ENCODE data around the gene EXTL1.

EXTL1 gene

DNA sequence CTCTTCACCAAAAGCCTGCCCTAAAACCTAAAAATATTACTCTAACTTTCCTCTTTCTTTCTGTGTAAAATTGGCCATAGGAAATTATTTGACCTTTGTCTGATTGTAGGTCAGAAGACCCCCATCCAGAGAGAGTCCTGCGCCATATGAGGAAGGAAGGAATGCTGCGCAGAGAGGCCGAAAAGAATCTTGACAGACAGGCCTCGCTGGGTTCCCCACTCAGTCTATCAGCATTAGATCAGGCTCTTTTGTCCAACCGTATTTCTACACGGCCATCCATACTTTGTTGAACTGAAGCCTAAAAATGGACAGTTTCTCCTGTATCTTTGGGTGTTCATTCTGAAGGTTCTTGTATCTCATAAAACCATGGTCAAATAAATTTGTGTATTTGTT, 28.7 kb downstream of the EXTL1 start:
- Mint-ChIP-seq H3K36me3 (ENCODE audit: low read depth) (no peaks in the 10 kb centered on the region), H3K9me3 (no peaks in the 10 kb centered on the region), H3K4me1 (no peaks in the 10 kb centered on the region), H3K27ac (no peak overlapping the region), H3K27me3 (ENCODE audit: low read depth) (peaks cover 67% of the 10 kb centered on the region), H3K4me3 (no peak overlapping the region)
- TF ChIP-seq, protein P1, sequence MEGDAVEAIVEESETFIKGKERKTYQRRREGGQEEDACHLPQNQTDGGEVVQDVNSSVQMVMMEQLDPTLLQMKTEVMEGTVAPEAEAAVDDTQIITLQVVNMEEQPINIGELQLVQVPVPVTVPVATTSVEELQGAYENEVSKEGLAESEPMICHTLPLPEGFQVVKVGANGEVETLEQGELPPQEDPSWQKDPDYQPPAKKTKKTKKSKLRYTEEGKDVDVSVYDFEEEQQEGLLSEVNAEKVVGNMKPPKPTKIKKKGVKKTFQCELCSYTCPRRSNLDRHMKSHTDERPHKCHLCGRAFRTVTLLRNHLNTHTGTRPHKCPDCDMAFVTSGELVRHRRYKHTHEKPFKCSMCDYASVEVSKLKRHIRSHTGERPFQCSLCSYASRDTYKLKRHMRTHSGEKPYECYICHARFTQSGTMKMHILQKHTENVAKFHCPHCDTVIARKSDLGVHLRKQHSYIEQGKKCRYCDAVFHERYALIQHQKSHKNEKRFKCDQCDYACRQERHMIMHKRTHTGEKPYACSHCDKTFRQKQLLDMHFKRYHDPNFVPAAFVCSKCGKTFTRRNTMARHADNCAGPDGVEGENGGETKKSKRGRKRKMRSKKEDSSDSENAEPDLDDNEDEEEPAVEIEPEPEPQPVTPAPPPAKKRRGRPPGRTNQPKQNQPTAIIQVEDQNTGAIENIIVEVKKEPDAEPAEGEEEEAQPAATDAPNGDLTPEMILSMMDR (IDR thresholded peaks at IDR 0.05; ENCODE audit: unreplicated experiment in 3 of 3) = no peak

DNA sequence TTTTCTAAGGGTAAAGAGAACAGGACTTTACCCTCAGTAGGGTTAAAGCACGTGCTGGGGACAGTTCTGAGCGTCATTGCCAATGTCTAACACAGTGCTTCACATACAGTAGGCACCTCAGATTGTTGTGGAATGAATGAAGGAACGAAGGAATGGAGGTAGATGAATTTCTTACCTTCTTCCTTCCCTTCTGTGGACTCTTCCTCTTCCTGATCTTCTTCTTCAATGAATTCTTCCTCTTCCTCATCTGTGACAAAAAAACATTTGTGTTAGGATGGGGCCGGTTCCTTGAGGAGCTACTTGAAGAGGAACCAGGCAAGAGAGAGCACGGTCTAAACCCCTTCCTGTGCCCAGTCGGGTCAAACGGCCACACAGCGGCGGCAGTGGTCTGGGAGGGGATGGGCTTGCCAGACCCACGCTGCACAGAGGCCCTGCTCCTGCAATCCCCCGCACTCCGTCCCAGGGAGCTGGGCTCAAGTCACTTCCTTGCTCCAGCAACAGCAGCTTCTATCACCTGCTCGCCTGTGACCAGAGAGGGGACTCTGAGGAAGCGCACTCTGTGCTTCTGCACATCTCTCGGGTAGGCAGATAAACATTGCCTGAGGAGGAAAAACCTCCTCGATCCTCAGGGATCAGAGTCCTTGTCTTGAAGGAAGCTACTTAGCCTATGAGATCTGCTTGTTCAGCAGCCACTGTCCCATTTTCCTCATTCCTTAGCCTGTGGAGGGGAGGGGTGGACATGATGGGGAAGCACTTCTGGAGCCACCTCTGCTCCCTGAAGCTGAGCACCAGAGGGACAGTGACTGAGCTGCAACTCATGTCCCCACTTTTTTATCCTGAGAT, 32.4 kb downstream of the EXTL1 start:
- Mint-ChIP-seq H3K9me3 (no peaks in the 10 kb centered on the region), H3K4me1 (no peaks in the 10 kb centered on the region), H3K4me3 (no peak overlapping the region), H3K36me3 (ENCODE audit: low read depth) (no peaks in the 10 kb centered on the region), H3K27ac (no peak overlapping the region), H3K27me3 (ENCODE audit: low read depth) (peaks cover 35% of the 10 kb centered on the region)
- TF ChIP-seq, protein P1 (IDR thresholded peaks at IDR 0.05; ENCODE audit: unreplicated experiment in 3 of 3) = no peak

DNA sequence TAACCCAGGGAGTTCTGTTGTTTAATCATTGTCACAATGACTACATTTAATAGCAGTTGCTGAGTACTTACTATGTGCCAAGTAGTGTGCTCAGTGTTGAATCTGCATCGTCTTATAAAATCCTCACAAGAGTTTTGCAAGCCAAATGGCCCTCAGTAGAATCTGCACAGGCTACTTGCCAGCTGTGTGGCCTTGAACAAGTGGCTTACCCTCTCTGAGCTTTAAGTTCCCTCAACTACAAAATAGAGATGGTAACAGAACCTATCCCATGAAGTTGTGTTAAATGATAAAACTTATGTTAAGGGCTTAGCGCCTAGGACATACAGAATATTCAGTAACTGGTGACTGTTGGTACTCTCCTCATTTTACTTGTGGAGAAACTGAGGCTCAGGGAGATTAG, 33.5 kb downstream of the EXTL1 start:
- peaks cover 30% of the 10 kb centered on the region for H3K27me3 Mint-ChIP-seq (ENCODE audit: low read depth)
- H3K27ac Mint-ChIP-seq = no peak overlapping the region
- H3K9me3 Mint-ChIP-seq = no peaks in the 10 kb centered on the region

DNA sequence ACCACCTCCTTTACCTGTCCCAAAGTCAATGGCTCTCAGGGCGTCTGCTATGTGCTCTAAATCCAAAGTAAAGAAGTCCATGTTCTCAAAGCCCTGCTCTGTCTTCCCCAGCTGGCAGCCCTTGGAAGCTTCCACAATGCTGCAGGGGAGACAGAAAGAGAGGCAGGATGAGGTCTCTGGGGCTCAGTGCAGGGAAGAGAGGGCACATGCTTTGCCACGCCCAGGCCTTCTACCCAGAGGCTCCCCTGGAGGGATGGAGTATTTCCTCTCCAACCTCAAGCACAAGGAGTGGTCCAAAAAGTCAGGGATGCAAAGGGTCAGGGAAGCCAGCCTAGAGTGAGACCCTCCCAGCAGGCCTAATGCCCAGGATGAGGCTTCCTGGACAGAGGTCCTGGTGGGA, 35.6 kb downstream of the EXTL1 start:
- H3K27me3 Mint-ChIP-seq (ENCODE audit: low read depth) = peaks cover 19% of the 10 kb centered on the region
- H3K4me1 Mint-ChIP-seq = peaks cover 9% of the 10 kb centered on the region
- TF ChIP-seq, protein P1 (IDR thresholded peaks at IDR 0.05; ENCODE audit: unreplicated experiment in 3 of 3) = no peak
- H3K9me3 Mint-ChIP-seq = no peaks in the 10 kb centered on the region
- no peak overlapping the region for H3K4me3 Mint-ChIP-seq
- no peak overlapping the region for H3K27ac Mint-ChIP-seq
- no peaks in the 10 kb centered on the region for H3K36me3 Mint-ChIP-seq (ENCODE audit: low read depth)

More for the DNA sequence above, 33.5 kb downstream of the EXTL1 start:
- TF ChIP-seq, protein P1 (IDR thresholded peaks at IDR 0.05; ENCODE audit: unreplicated experiment in 3 of 3) = no peak
- Mint-ChIP-seq H3K36me3 (ENCODE audit: low read depth) (no peaks in the 10 kb centered on the region), H3K4me1 (peaks cover 2% of the 10 kb centered on the region), H3K4me3 (no peak overlapping the region)

DNA sequence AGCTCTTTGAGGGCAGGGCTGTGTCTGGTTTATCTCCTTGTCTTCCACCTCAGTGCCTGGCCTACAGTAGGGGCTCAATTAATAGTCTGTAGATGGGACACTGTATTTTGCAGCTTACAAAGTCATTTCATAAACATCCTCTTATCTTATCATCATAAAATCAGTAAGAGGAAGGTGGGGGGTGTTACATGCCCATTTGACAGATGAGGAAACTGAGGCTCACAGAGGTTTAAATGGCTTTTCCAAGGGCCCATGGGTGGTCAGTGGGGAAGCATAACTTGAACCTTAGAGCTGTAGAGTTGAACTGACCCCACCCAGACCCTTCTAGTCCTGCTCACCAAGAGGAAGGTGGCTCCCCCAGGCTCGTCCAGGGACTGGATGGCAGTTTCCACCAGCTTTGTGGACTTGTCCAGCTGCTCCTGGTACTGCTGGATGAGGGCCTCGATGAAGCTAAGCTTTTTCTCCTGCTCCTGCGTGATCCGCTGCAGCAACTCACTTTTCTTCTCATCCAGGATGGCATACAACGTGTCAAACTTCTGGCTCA, 36.5 kb downstream of the EXTL1 start:
- Mint-ChIP-seq H3K4me3 (no peak overlapping the region), H3K27me3 (ENCODE audit: low read depth) (peaks cover 18% of the 10 kb centered on the region), H3K9me3 (no peaks in the 10 kb centered on the region), H3K27ac (no peak overlapping the region), H3K36me3 (ENCODE audit: low read depth) (no peaks in the 10 kb centered on the region), H3K4me1 (peaks cover 11% of the 10 kb centered on the region)
- TF ChIP-seq, protein P1 (IDR thresholded peaks at IDR 0.05; ENCODE audit: unreplicated experiment in 3 of 3) = no peak

DNA sequence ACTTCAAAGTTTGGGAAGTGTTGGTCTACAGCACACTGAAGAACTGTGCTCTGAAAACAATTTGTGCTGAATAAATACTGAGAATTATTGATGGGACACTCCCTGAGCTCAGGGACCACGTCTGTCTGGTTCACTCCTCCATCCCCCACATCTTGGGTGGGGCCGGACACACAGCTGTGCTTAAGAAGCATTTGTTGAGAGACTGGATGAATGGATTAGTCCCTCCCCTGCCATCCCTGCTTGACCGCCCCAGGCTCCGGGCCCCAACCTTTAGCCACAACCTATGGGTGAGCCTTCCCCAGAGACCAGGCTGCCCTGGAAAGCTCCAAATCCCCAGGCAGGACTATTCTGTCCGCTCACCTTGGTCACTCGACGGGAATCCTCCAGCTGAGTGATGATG, 38.3 kb downstream of the EXTL1 start:
- TF ChIP-seq, protein P1 (IDR thresholded peaks at IDR 0.05; ENCODE audit: unreplicated experiment in 3 of 3) = no peak
- Mint-ChIP-seq H3K36me3 (ENCODE audit: low read depth) (no peaks in the 10 kb centered on the region), H3K4me1 (peaks cover 26% of the 10 kb centered on the region), H3K4me3 (no peak overlapping the region), H3K27me3 (ENCODE audit: low read depth) (peaks cover 18% of the 10 kb centered on the region), H3K9me3 (no peaks in the 10 kb centered on the region), H3K27ac (no peak overlapping the region)
